HG03045 (cell line): ENCODE data around the gene MOXD1.
"Not testable (repeated sequence)": the region's sequence is repeated elsewhere in the genome, so short reads cannot be mapped to it uniquely, and the experiment has no call there.

Source experiments
- ATAC-seq: cut with Tn5 transposase; IDR thresholded peaks from one replicate; pipeline ENCODE4 v1.9.1; 2021; ENCODE audit warnings: mild to moderate bottlenecking, moderate library complexity; ENCODE audit not compliant: unreplicated experiment

MOXD1 gene

GRCh38 chr6:132285004-132285780 is 116.1 kb downstream of the MOXD1 start:
- ATAC-seq, result no peak

GRCh38 chr6:132282696-132283095 is 118.6 kb downstream of the MOXD1 start:
- ATAC-seq, result no peak

DNA sequence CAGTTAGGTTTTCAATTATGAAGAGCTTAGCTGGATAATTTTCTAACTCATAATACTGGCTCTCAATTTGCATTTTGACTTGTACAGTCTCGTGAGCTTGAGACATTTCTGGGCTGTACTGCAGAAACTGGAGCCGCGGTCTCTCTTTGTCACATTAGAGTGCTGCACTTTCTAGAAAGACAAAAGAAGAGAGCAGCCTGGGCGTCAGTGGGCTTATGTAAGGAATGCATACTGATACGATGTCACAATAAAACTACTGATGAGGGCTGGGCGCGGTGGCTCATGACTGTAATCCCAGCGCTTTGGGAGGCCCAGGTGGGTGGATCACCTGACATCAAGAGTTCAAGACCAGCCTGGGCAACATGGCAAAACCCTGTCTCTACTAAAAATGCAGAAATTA is 120.8 kb downstream of the MOXD1 start:
- ATAC-seq, result no peak

DNA sequence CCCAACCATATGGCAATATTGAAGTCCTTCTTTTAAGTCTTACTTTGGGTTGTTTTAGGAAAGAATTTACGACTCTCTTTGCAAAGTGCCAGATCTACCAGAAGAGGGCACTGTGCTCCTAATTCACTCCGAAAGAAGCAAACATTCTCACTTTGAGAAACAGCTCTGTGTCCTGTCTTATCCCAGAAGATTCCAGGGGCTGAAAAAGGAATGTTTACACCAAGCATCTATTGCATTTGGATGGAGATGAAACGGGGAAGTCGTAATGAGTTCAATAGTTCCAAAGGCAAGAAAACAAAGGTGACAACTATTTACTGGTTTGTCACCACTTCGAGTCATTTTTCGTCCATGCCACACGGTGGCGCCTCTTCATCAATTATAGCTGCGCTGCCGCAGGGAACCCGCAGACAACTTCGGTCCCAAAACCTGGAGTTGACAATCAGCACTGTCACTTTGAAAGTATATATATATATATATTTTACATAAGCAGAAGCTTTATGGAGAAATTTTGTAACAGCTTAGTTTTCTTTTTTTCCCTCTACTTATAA is 121.6 kb downstream of the MOXD1 start:
- peak; percentile 91 for ATAC-seq

DNA sequence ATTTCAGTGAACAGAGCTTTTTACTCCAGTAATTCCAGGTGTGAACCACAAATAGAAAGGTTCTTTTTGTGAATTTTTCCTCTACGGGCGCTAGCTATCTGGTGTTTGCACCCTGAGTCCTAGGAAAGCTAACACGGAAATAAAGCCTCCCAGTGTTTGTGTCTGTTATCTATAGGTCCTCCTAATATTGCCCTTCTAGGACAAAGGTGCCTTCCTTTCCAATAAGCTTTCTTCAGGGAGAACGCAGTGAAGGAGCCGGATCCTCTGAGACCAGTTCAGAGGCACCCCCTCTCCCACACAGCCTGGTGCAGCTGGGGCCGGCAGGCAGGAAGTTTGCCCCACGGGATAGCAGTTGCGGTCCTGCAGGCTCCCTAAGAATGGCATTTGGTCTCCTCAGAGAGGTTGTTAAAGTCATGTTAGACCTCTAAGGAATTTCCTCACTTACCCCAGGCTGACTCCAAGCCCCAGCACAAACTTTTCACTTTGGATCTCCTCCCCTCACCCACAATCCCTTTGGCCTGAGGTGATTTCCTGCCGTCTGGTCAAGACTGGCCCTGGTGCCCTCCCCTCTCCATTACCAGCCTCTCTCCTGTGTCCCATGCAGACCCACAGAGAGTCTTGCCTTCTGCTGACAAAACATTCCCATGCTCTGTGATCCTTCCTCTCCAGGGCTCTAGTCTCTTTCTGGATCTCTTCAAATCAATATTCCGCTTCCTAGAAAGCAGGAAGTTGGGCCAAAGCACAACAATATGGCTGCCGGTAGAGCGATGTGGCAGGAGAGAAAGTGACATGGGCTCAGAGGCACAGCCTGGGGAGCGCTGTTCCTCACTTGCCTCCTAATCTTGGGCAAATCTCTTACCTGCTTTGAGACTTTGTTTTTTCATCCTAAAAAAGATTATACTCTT is 126.0 kb downstream of the MOXD1 start:
- no peak for ATAC-seq

DNA sequence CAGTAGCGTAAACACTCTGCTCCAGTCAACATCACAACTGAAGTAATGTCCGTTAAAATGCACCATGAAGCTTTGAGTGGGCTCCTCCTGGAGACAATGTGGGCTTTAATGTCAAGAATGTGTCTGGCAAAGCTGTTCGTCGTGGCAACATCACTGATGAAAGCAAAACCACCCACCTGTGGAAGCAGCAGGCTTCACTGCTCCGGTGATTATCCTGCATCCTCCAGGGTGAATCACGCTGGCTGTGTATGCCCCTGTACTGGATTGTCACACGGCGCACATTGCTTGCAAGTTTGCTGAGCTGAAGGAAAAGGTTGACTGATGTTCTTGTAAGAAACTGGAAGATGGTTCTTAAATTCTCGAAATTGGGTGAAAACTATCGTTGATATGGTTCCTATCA is 128.5 kb downstream of the MOXD1 start:
- no peak for ATAC-seq

DNA sequence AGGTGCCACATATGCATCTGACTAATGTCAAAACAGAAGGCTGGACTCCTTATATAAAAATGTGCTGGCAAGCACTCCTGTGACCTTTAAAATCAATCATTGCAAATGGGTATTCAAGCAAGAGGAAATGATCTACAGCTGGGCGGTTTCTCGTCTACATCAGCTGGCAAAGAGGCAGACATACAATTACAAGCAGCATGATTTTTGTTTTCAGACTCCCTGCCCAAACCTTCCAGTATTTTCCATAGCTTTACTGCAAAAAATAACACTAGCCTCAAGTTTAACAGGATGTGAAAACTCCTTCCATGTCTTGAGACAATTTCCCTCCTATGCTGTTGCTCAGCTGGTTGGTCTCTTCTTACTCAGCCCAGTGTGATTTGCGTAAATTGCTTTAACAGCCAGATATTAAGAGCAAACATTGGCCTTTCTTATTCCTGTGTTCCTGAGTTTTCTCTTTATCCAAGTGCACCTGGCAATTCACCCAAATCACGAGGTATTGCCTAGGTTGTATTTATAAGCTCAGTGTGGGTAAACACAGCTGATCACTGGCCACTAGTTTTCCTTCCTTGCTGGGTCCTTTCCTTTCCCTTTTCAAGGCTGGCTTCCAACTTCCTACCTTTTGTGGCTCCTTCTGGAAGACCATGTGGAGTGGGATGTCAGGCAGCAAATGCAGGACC is 130.4 kb downstream of the MOXD1 start:
- ATAC-seq, result no peak

- not testable (repeated sequence) for ATAC-seq
Observed at GRCh38 chr6:132268666-132269065, 132.6 kb downstream of the MOXD1 start.

DNA sequence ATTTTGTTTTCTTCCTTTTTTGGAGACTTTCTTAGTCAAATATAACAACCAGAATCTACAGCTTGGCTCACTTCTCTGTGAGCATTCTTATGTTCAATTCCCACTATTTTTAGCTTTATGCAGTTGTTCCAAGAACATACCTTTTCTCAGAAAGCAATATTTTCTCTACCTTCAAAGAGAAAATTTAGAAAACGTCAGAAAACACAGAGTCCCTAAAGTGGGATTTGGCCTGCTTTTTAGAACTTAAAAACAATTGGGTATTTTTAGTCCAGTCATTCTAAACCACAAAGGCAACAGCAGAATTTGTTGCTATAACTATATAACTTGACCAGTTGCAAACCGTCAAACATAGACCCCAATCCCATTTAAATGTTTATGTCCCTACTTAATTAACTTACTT is 133.1 kb downstream of the MOXD1 start:
- peak; percentile 7 for ATAC-seq

GRCh38 chr6:132265451-132266097 is 135.7 kb downstream of the MOXD1 start:
- ATAC-seq, result no peak

DNA sequence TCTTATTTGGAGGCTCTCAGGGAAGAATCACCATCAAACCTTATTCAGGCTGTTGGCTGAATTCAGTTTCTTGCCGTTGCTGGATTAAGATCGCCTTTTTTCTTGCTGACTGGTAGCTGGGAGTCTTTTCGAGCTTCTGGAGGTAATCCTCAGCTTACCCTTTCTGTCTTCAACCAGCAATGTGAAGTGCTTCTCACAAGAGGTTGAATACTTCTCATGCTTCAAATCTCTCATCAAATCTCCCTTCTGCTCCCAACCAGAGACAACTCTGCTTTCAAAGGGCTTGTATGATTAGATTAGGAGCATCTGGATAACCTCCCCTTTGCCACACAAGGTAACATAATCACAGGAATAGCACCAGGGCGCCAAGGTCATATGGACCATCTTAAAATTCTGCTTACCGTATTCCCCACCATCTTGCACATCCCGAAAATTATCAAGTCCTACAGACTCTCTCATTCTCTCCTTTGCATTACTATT is 137.2 kb downstream of the MOXD1 start:
- no peak for ATAC-seq

DNA sequence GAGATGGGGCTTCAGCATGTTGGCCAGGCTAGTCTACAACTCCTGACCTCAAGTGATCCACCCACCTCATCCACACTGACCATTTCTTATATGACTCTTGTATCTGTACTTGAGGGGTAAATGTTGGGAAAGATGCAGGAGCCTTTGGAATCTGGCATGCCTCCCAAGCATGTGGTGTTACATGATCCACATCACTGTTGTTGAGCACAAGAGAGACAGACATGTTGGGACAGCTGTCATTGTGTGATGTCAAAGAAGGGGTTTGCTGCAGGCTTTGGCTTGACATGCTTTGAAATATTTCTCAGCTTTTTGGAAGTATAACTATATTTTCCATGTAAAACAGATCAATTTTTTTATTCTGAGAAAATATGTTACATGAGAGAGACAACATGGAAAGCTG is 139.9 kb downstream of the MOXD1 start:
- no peak for ATAC-seq

DNA sequence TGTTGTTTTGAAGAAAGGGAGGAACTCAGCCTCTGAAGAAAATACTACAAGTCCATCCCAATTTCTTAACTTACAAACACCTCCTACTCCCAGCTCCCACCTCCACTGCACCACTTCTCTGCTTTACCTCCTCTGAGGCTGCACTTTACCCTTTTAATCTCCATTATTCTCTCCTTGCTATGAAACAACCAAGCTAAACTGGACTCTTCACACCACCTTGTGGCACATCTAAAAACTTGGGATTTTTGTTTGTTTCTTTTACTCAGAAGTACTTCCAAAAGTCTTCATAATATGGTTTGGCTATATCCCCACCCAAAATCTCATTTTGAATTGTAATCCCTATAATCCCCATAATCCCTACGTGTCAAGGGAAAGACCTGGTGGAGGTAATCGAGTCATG is 142.2 kb downstream of the MOXD1 start:
- no peak for ATAC-seq

- no peak for ATAC-seq
Observed at GRCh38 chr6:132257561-132257960, 143.7 kb downstream of the MOXD1 start.

- no peak for ATAC-seq
Observed at GRCh38 chr6:132256457-132256856, 144.8 kb downstream of the MOXD1 start.

GRCh38 chr6:132253906-132254305 is 147.4 kb downstream of the MOXD1 start:
- ATAC-seq, result no peak

DNA sequence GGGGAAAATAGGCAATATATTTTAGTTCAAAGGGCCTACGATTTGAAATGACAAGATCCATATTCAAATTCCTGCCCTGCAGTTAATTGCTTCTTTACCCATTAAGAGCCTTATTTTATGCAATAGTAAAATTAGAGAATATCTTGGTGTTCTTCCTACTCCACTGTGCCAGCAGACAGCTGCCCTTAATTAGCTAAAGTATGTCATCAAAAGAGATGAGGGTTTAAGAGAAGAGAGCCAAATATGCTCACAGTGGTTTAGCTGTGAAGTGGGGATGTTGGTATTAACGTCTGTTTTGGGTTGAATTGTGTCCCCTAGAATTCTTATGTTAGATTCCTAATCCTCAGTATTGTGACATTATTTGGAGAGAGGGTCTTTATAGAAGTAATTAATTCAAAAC is 148.1 kb downstream of the MOXD1 start:
- ATAC-seq, result no peak

DNA sequence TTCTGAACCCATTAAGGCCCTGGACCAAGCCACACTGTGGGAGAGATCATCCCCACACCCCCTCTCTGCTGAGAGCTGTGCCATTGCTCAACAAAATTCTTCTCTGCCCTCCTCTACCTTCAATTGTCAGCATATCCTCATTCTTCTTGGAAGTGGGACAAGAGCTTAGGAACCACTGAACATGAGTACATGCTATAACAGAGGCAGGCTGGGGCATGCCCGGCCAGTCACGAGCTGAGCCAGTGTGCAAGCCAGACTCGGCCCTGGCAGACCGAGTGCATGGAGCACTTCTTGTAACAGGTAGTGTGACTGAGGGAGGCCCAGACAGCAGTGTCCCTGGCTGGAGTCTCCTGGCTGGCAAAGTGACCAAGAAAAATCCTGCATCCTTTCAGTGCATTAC is 149.2 kb downstream of the MOXD1 start:
- no peak for ATAC-seq

- no peak for ATAC-seq
Observed at GRCh38 chr6:132251711-132252110, 149.6 kb downstream of the MOXD1 start.

GRCh38 chr6:132247381-132248159 is 153.7 kb downstream of the MOXD1 start:
- no peak for ATAC-seq
